Fibroblast of upper back skin (primary cell): Measurements from ENCODE around the gene CEACAM18.
"Not testable (repeated sequence)": the region's sequence is repeated elsewhere in the genome, so short reads cannot be mapped to it uniquely, and the experiment has no call there.

Experiments
- DNase-seq: peaks from one replicate; pipeline ENCODE4 v3.0.0-alpha.2; 2013

Gene CEACAM18

DNA sequence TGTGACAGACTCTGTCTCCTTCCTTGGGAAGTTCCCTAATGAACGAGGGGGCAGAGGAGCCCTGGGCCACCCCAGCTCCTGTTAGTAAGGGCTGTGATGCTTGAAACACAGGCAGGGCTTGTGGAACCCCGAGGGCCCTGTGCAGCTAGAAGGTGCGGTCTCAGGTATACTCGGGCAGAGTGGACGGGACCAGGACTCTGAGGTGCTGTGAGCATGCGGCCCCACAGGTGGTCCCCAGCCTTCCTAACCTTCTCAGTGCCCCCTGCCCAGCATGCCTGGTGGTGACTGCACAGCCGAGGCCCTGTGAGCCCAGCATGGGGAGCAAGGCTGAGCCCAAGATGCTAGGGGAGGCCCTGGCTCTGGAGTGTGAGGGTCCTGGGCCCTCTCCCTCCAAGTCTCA is 16.1 kb upstream of the CEACAM18 start:
- no peak for DNase-seq

DNA sequence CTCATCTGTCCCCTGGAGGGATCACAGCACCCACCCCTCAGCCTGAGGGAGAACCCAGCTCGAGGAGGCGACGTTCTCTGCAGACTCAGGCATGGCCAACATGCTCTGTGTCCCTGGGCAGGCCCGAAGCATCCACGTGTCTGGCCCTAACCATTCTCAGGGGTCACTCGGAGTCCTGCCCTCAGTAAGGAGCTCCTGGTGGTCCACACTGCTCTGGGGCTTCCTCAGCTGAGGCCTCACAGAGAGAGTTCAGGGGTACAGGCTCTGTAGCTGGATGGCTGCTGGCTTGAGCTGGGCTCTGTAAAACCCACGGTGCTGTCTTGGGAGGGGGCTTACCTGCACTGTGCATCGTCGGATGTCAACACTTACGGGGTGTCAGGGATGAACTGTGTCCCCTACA is 15.7 kb upstream of the CEACAM18 start:
- DNase-seq, result no peak

GRCh38 chr19:51463976-51464581 is 14.3 kb upstream of the CEACAM18 start:
- DNase-seq, result not testable (repeated sequence)

- DNase-seq, result no peak
Observed at GRCh38 chr19:51466723-51467122, 11.6 kb upstream of the CEACAM18 start.

GRCh38 chr19:51467864-51468544 is 10.3 kb upstream of the CEACAM18 start:
- no peak for DNase-seq

- no peak for DNase-seq
Observed at GRCh38 chr19:51468545-51468920, 9.8 kb upstream of the CEACAM18 start.

GRCh38 chr19:51469162-51469561 is 9.2 kb upstream of the CEACAM18 start:
- no peak for DNase-seq

DNA sequence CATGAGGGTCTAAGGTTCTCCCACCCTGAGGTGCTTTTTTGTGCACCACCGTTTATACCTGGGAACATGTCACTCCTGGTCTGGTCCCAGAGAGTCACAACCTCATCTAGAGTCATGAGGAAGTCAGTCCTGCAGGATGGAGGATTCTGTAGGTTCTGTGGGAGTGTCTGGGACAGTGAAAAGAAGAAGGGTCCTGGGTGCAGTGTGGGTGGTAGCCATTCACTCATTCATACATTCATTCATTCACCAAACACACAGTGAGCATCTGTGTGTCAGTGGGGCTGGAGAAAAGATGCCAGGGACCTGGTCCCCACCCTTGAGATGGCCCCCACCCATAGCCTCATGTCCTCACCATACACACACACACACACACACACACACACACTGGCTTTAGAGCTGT is 8.7 kb upstream of the CEACAM18 start:
- no peak for DNase-seq

GRCh38 chr19:51470966-51471365 is 7.4 kb upstream of the CEACAM18 start:
- DNase-seq, result no peak

DNA sequence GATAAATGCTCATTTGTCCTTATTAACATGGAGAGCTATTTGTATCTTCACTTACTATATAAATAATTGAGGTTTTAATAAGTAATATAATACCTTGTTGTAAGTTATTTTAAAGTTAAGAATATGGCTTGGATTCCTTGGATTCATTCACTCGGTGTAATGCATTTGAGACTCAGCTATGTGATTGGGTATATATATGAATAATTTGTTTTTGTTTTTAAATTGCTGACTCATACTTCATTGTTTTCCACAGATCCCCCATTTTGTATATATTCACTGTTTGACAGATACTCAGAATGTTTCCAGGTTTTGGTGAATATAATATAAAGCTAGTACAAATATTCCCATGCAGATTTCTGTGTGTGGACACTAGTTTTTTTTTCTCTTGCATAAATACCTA is 6.8 kb upstream of the CEACAM18 start:
- DNase-seq, result no peak

GRCh38 chr19:51472607-51473006 is 5.7 kb upstream of the CEACAM18 start:
- no peak for DNase-seq

- DNase-seq, result peak; percentile 56
Observed at GRCh38 chr19:51473009-51473707, 5.2 kb upstream of the CEACAM18 start.

DNA sequence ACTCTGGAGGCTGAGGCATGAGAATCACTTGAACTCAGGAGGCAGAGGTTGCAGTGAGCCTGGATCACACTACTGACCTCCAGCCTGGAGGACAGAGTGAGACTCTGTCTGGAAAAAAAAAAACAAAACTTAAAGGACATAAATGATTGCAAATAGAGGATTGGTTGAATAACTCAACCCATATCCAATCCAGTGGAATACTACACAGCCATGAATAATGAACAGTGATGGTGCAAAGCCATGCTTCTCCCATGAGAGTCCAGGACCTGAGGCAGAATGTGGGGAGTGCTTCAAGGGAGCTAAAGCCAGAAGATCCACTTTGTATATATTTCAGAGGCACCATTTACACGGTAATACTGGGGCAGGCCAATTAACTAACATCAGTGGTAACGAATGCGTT is 2.2 kb upstream of the CEACAM18 start:
- no peak for DNase-seq

GRCh38 chr19:51477344-51477743 is 995 bp upstream of the CEACAM18 start:
- no peak for DNase-seq

GRCh38 chr19:51479531-51480331 is 1.4 kb downstream of the CEACAM18 start:
- no peak for DNase-seq

- DNase-seq, result no peak
Observed at GRCh38 chr19:51480590-51480989, 2.3 kb downstream of the CEACAM18 start.

DNA sequence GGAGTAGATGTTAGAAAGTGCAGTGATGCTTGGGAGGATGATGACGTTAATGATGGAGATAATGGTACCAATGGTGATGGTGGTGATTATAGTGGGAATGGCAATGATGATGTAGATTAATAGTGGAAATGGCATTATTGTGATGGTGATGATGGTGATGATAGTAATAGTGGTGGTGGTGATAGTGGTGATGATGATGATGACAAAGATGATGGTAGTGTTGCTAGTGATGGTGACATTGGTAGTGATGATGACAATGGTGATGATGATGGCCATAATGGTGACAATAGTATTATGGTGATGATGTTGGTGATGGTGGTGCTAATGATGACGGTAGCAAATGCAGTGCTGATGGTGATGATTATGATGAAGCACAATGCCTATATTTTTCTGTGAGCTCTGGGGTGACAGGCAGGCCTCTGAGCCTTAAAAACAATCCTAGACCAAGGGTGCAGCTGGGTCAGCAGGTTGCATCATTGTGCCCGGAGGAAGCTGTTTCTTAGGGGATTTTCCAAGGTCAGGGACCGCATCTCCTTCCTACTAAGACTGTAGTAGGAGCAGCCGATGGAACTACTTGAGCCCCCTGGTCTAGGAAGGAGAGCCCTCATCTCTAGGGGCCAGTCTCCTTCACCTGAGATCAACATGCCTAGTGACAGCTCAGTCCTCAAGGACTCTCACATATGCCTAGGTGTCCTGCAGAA is 7.8 kb downstream of the CEACAM18 start:
- DNase-seq, result no peak

- DNase-seq, result no peak
Observed at GRCh38 chr19:51488491-51488890, 10.2 kb downstream of the CEACAM18 start.

GRCh38 chr19:51489113-51489512 is 10.8 kb downstream of the CEACAM18 start:
- no peak for DNase-seq

GRCh38 chr19:51490676-51491075 is 12.3 kb downstream of the CEACAM18 start:
- no peak for DNase-seq

DNA sequence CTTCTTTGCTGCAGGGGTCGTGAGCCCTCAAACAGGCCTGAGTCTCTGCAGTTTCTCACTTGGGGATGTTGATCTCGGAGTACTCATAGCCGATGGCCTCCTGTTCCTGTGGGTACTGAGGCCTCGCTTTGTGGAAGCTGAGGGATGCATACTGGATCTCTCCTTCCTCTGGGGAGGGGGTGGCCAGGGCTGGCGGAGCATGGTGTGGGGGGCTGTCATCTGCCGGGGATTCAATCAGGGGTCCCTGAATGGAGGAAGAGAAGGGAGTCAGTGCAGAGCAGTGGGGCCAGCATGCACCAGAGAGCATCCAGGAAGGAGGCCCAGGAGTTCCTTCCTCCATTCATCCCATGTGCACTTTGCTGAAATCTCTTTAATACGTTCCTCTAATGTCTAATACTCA is 13.2 kb downstream of the CEACAM18 start:
- DNase-seq, result no peak

DNA sequence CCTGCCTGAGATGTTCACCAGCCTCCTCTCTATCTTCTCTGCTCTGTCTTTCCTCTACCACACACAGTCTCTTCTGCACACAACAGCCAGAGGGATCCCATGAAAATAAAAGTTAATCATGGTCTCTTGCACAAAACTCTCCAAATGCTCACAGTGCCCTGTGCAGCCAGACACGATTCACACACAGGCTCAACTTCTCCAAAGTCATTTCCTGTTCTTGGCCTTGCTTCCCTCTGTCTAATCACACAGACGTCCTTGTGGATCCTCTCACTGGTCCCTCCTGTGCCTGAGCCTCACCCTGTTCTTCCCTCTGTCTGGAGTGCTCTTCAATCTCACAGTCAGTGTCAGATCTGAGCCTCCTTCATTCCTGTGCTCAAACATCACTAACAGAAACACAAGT is 15.4 kb downstream of the CEACAM18 start:
- DNase-seq, result no peak

GRCh38 chr19:51497666-51498065 is 19.3 kb downstream of the CEACAM18 start:
- DNase-seq, result no peak
